Measurements from ENCODE around the gene LUZP2. TPM values are rescaled to one million over a fixed set of nuclear protein-coding genes. Genes with fewer than 3 reads are reported as not detected.

Gene LUZP2
- total RNA-seq, 1 experiment from 2014 or later: not detected

DNA sequence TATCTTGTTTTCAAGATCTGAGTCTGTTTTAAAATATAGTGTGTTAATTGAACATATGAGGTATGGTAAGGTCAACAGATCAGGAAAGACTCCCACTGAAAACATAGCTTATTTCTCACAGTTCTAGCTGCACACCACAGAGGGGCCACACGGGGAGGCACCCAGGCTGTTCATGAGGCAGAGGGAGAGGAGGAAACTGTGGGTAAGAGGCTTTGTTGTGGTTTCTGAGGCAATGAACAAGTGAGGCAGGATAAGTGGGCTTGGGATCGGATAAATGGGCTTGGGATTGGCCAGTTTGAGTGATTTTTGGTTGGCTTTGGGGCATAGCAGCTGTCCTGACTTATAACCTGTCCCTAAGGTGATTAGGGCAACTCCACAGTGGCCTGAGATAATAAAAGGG, 242.1 kb downstream of the LUZP2 start:
- Histone ChIP-seq H3K4me3 (ENCODE audit: low read depth, low read length) (no peak overlapping the region), H3K4me1 (no peaks in the 10 kb centered on the region), H3K27me3 (replicated peaks; ENCODE audit: control insufficient read depth, insufficient read depth, low read length) (no peaks in the 10 kb centered on the region), H3K9me3 (no peaks in the 10 kb centered on the region), H3K36me3 (ENCODE audit: control insufficient read depth, insufficient read depth, low read length) (no peaks in the 10 kb centered on the region)
- no peak for TF ChIP-seq CTCF (IDR thresholded peaks at IDR 0.05; ENCODE audit: insufficient read depth in 1 of 2, low read depth in 1 of 2, low read length in 1 of 2, severe bottlenecking in 1 of 2, unreplicated experiment in 1 of 2)
- POLR2A ChIA-PET: no interaction called here
- H3K36me3 Mint-ChIP-seq (ENCODE audit: insufficient read depth, unreplicated experiment): no peaks in the 10 kb centered on the region
- no peaks in the 10 kb centered on the region for H3K4me1 Mint-ChIP-seq (ENCODE audit: low read depth, unreplicated experiment)
- DNase-seq: no peak
- no peaks in the 10 kb centered on the region for H3K9me3 Mint-ChIP-seq (ENCODE audit: unreplicated experiment)
- BruUV-seq (replicated peaks): no TSS peak
- H3K4me3 Mint-ChIP-seq (ENCODE audit: unreplicated experiment): no peak overlapping the region
- CTCF ChIA-PET: interaction anchor here (0.6 kb wide), 1 partner anchor 9 kb away, joined by 4 read pairs; no protein-coding TSS in a partner anchor
- H3K27me3 Mint-ChIP-seq (ENCODE audit: insufficient read depth, unreplicated experiment): peaks cover 3% of the 10 kb centered on the region
- intact Hi-C loops (cut with micrococcal nuclease; ENCODE audit: unreplicated experiment): no loop called here
- peak overlapping the region; percentile 62 for H3K27ac Mint-ChIP-seq (ENCODE audit: unreplicated experiment)

DNA sequence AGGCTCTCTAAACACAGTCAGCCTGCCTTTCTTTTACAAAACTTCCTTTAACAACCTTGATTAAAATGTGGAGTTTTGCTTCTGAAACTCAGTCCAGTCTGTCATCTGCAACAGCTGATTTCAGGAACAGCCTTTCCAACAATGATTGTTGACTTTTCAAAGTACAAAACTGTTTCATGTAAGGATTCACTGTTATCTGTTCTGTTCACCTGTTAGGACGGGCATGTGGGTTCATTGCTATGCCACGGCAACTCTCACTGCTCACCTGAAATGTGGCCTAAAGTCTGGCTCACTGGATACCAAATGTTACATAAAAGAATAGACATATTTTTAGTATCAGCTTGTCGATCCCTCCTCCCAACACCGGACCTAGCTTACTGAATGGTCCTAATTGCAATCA, 242.8 kb downstream of the LUZP2 start:
- CTCF ChIA-PET: no interaction called here

GRCh38 chr11:24747275-24748251, 250.7 kb downstream of the LUZP2 start:
- CTCF ChIA-PET: no interaction called here
- no peak overlapping the region for H3K4me3 ChIP-seq (ENCODE audit: low read depth, low read length)
- intact Hi-C loops (cut with micrococcal nuclease; ENCODE audit: unreplicated experiment): no loop called here
- POLR2A ChIA-PET: no interaction called here
- H3K36me3 Mint-ChIP-seq (ENCODE audit: insufficient read depth, unreplicated experiment): no peaks in the 10 kb centered on the region
- no peaks in the 10 kb centered on the region for H3K36me3 ChIP-seq (ENCODE audit: control insufficient read depth, insufficient read depth, low read length)
- no peak for TF ChIP-seq CTCF (IDR thresholded peaks at IDR 0.05; ENCODE audit: insufficient read depth in 1 of 2, low read depth in 1 of 2, low read length in 1 of 2, severe bottlenecking in 1 of 2, unreplicated experiment in 1 of 2)
- no peaks in the 10 kb centered on the region for H3K4me1 Mint-ChIP-seq (ENCODE audit: low read depth, unreplicated experiment)
- no peaks in the 10 kb centered on the region for H3K9me3 ChIP-seq
- no peak overlapping the region for H3K4me3 Mint-ChIP-seq (ENCODE audit: unreplicated experiment)
- H3K4me1 ChIP-seq: no peaks in the 10 kb centered on the region
- no TSS peak for BruUV-seq (replicated peaks)
- H3K27ac Mint-ChIP-seq (ENCODE audit: unreplicated experiment): no peak overlapping the region
- DNase-seq: no peak
- H3K9me3 Mint-ChIP-seq (ENCODE audit: unreplicated experiment): no peaks in the 10 kb centered on the region
- no peaks in the 10 kb centered on the region for H3K27me3 ChIP-seq (replicated peaks; ENCODE audit: control insufficient read depth, insufficient read depth, low read length)
- H3K27me3 Mint-ChIP-seq (ENCODE audit: insufficient read depth, unreplicated experiment): no peaks in the 10 kb centered on the region

More for the DNA sequence above, 242.8 kb downstream of the LUZP2 start:
- no TSS peak for BruUV-seq (replicated peaks)
- no peaks in the 10 kb centered on the region for H3K27me3 ChIP-seq (replicated peaks; ENCODE audit: control insufficient read depth, insufficient read depth, low read length)
- no peaks in the 10 kb centered on the region for H3K4me1 ChIP-seq
- no peaks in the 10 kb centered on the region for H3K36me3 ChIP-seq (ENCODE audit: control insufficient read depth, insufficient read depth, low read length)
- TF ChIP-seq CTCF (IDR thresholded peaks at IDR 0.05; ENCODE audit: insufficient read depth in 1 of 2, low read depth in 1 of 2, low read length in 1 of 2, severe bottlenecking in 1 of 2, unreplicated experiment in 1 of 2): no peak
- Mint-ChIP-seq H3K36me3 (ENCODE audit: insufficient read depth, unreplicated experiment) (no peaks in the 10 kb centered on the region), H3K9me3 (ENCODE audit: unreplicated experiment) (no peaks in the 10 kb centered on the region), H3K4me1 (ENCODE audit: low read depth, unreplicated experiment) (no peaks in the 10 kb centered on the region), H3K27me3 (ENCODE audit: insufficient read depth, unreplicated experiment) (peaks cover 3% of the 10 kb centered on the region), H3K27ac (ENCODE audit: unreplicated experiment) (no peak overlapping the region), H3K4me3 (ENCODE audit: unreplicated experiment) (no peak overlapping the region)
- POLR2A ChIA-PET: no interaction called here
- intact Hi-C loops (cut with micrococcal nuclease; ENCODE audit: unreplicated experiment): no loop called here
- H3K4me3 ChIP-seq (ENCODE audit: low read depth, low read length): no peak overlapping the region
- DNase-seq: no peak
- H3K9me3 ChIP-seq: no peaks in the 10 kb centered on the region

Measured in Caco-2 (cell line).